ENCODE data around the gene ENPP4.

ENPP4 gene

GRCh38 chr6:46174904-46175303, 45.1 kb downstream of the ENPP4 start:
- H3K4me3 ChIP-seq (ENCODE audit: low read depth, low read length) = no peak overlapping the region
- no peak for DNase-seq (ENCODE audit: low read depth)
- TF ChIP-seq CTCF (IDR thresholded peaks at IDR 0.05; ENCODE audit: low read depth, low read length) = no peak
- no peak for TF ChIP-seq POLR2A (IDR thresholded peaks at IDR 0.05; ENCODE audit: extremely low read depth, insufficient read length)

DNA sequence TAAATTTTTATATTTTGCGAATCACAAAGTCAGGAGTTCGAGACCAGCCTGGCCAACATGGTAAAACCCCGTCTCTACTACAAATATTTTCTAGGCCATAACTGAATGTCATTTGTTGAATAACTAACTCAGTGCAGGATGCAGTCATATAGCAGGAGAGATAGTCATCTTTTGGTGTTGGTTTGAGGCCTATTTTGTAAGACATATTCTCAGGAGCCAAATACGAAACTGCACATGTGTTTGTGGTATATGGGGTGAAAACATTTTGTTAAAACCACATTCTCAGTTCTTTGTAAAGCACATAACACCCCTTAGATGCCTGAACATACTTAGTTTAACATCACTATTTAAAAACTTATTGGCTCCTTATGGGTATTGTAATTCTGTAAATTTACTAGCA, 45.7 kb downstream of the ENPP4 start:
- no peak for DNase-seq (ENCODE audit: low read depth)
- no peak overlapping the region for H3K4me3 ChIP-seq (ENCODE audit: low read depth, low read length)
- TF ChIP-seq POLR2A (IDR thresholded peaks at IDR 0.05; ENCODE audit: extremely low read depth, insufficient read length) (no peak), MAX (IDR thresholded peaks at IDR 0.05; ENCODE audit: low read depth, low read length) (no peak), MYC (IDR thresholded peaks at IDR 0.05; ENCODE audit: low read depth, low read length) (no peak), CTCF (IDR thresholded peaks at IDR 0.05; ENCODE audit: low read depth, low read length) (no peak)

GRCh38 chr6:46175976-46176375, 46.2 kb downstream of the ENPP4 start:
- no peak for DNase-seq (ENCODE audit: low read depth)
- no peak overlapping the region for H3K4me3 ChIP-seq (ENCODE audit: low read depth, low read length)
- TF ChIP-seq CTCF (IDR thresholded peaks at IDR 0.05; ENCODE audit: low read depth, low read length) (no peak), POLR2A (IDR thresholded peaks at IDR 0.05; ENCODE audit: extremely low read depth, insufficient read length) (no peak), MAX (IDR thresholded peaks at IDR 0.05; ENCODE audit: low read depth, low read length) (no peak), MYC (IDR thresholded peaks at IDR 0.05; ENCODE audit: low read depth, low read length) (no peak)

DNA sequence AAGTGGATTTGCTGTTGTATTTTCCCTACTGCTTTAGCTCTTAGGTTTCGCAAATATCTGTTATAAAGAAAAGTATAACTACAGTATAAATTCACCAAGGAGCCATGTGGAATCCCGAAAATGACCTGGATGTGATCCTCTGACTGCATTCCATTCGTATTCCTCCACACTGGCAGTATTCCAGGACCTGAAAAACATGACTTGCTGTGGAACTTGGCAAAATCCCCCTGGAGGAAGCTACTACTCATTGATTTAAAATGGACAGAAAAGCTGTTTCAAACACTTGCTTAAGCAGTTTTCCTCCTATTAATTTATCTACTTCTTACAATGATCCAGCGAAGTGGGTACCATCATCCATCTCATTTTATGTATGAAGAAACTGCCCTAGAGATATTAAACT, 54.3 kb downstream of the ENPP4 start:
- no peak overlapping the region for H3K4me3 ChIP-seq (ENCODE audit: low read depth, low read length)
- DNase-seq (ENCODE audit: low read depth) = no peak
- TF ChIP-seq MAX (IDR thresholded peaks at IDR 0.05; ENCODE audit: low read depth, low read length) (no peak), MYC (IDR thresholded peaks at IDR 0.05; ENCODE audit: low read depth, low read length) (no peak), POLR2A (IDR thresholded peaks at IDR 0.05; ENCODE audit: extremely low read depth, insufficient read length) (no peak), CTCF (IDR thresholded peaks at IDR 0.05; ENCODE audit: low read depth, low read length) (no peak)

GRCh38 chr6:46186583-46186982, 56.8 kb downstream of the ENPP4 start:
- no peak for DNase-seq (ENCODE audit: low read depth)
- TF ChIP-seq MYC (IDR thresholded peaks at IDR 0.05; ENCODE audit: low read depth, low read length) (no peak), MAX (IDR thresholded peaks at IDR 0.05; ENCODE audit: low read depth, low read length) (no peak), CTCF (IDR thresholded peaks at IDR 0.05; ENCODE audit: low read depth, low read length) (no peak), POLR2A (IDR thresholded peaks at IDR 0.05; ENCODE audit: extremely low read depth, insufficient read length) (no peak)
- H3K4me3 ChIP-seq (ENCODE audit: low read depth, low read length) = no peak overlapping the region

DNA sequence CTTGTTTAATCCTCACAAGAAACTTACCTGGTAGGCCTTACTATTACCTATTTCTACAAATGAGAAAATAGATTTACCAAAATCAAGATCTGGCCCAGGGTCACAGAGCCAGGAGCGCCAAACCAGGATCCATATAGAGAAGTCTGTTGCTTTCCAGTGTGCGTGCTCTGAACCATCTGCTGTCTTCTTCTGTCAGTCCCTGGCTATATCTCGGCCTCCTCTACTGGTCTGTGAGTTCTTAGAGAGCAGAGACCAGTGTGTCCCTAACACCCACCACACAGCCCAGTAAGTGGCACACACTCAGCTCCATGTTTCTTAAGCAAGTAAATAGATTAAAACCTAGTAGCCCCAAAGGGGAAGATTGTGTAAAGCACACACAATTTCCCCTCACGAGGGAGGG, 59.9 kb downstream of the ENPP4 start:
- H3K4me3 ChIP-seq (ENCODE audit: low read depth, low read length) = no peak overlapping the region
- no peak for TF ChIP-seq CTCF (IDR thresholded peaks at IDR 0.05; ENCODE audit: low read depth, low read length)
- no peak for TF ChIP-seq MAX (IDR thresholded peaks at IDR 0.05; ENCODE audit: low read depth, low read length)
- TF ChIP-seq MYC (IDR thresholded peaks at IDR 0.05; ENCODE audit: low read depth, low read length) = no peak
- no peak for TF ChIP-seq POLR2A (IDR thresholded peaks at IDR 0.05; ENCODE audit: extremely low read depth, insufficient read length)
- DNase-seq (ENCODE audit: low read depth) = no peak

Measured in NB4 (cell line).